ENCODE measurements around the gene LY6G5B. TPM values are rescaled to one million over a fixed set of nuclear protein-coding genes. Genes with fewer than 3 reads are reported as not detected.

LY6G5B gene
- total RNA-seq, 4 donors from 2014 or later = 0.70 to 9.5 (median 4.5) TPM

- Histone ChIP-seq H3K4me3 (peak overlapping the region in 2 of 4 donors; percentile 28 to 50), H3K36me3 (peaks cover 8 to 43% (median 22%) of the 10 kb centered on the region in 3 donors), H3K27me3 (no peaks in the 10 kb centered on the region), H3K4me1 (peaks cover 4 to 36% (median 16%) of the 10 kb centered on the region in 3 donors), H3K9me3 (no peaks in the 10 kb centered on the region), H3K27ac (peak overlapping the region in 1 of 4 donors; percentile 25)
- intact Hi-C loops (cut with DNase I) = loop anchor here (10.0 kb wide), 1 partner anchor 151 kb away; no protein-coding TSS in a partner anchor
- TF ChIP-seq CTCF (IDR thresholded peaks at IDR 0.05) (no peak), POLR2A (IDR thresholded peaks at IDR 0.05) (no peak)
- DNase-seq = no peak
- 64 to 78% methylated on average over 13 of the region's 13 CpGs for WGBS, 2 donors
Measured at GRCh38 chr6:31683591-31683990, 13.8 kb downstream of the LY6G5B start.

GRCh38 chr6:31686483-31686882 is 16.7 kb downstream of the LY6G5B start:
- H3K4me1 ChIP-seq = peaks cover 4 to 20% (median 4%) of the 10 kb centered on the region in 3 donors
- H3K9me3 ChIP-seq = no peaks in the 10 kb centered on the region
- H3K4me3 ChIP-seq = no peak overlapping the region
- no peak for TF ChIP-seq POLR2A (IDR thresholded peaks at IDR 0.05)
- no peak for TF ChIP-seq CTCF (IDR thresholded peaks at IDR 0.05)
- DNase-seq = no peak
- WGBS, 2 donors = 70 to 80% methylated on average over 5 of the region's 5 CpGs
- intact Hi-C loops (cut with DNase I) = loop anchor here (10.0 kb wide), 1 partner anchor 148 kb away; no protein-coding TSS in a partner anchor
- peaks cover 16 to 72% (median 48%) of the 10 kb centered on the region in 3 donors for H3K36me3 ChIP-seq
- no peak overlapping the region for H3K27ac ChIP-seq
- H3K27me3 ChIP-seq = no peaks in the 10 kb centered on the region

GRCh38 chr6:31687321-31687720 is 17.5 kb downstream of the LY6G5B start:
- WGBS, 2 donors = 66 to 82% methylated on average over 4 to 7 of the region's 8 CpGs
- Histone ChIP-seq H3K27me3 (no peaks in the 10 kb centered on the region), H3K27ac (no peak overlapping the region), H3K9me3 (no peaks in the 10 kb centered on the region), H3K4me1 (peaks cover 0 to 14% (median 4%) of the 10 kb centered on the region in 3 donors), H3K36me3 (peaks cover 23 to 81% (median 48%) of the 10 kb centered on the region in 3 donors), H3K4me3 (no peak overlapping the region)
- no peak for DNase-seq
- no peak for TF ChIP-seq CTCF (IDR thresholded peaks at IDR 0.05)
- intact Hi-C loops (cut with DNase I) = loop anchor here (10.0 kb wide), 1 partner anchor 147 kb away; no protein-coding TSS in a partner anchor

GRCh38 chr6:31687860-31688693 is 18.3 kb downstream of the LY6G5B start:
- TF ChIP-seq CTCF (IDR thresholded peaks at IDR 0.05) (no peak), POLR2A (IDR thresholded peaks at IDR 0.05) (no peak)
- Histone ChIP-seq H3K27me3 (no peaks in the 10 kb centered on the region), H3K27ac (no peak overlapping the region), H3K4me1 (peaks cover 0 to 10% (median 2%) of the 10 kb centered on the region in 3 donors), H3K36me3 (peaks cover 31 to 88% (median 51%) of the 10 kb centered on the region in 3 donors), H3K9me3 (no peaks in the 10 kb centered on the region), H3K4me3 (no peak overlapping the region)
- intact Hi-C loops (cut with DNase I) = loop anchor here (10.0 kb wide), 1 partner anchor 147 kb away; no protein-coding TSS in a partner anchor
- no peak for DNase-seq
- WGBS, 2 donors = 80 to 90% methylated on average over 3 to 11 of the region's 14 CpGs
